Brain microvascular endothelial cell (primary cell): ENCODE measurements around the gene GSC2.

Experiments used
- DNase-seq: peaks from one replicate; pipeline ENCODE4 v3.0.0-alpha.2; 2020
- H3K27ac ChIP-seq: fragments of 250-450 bp; sonication (Bioruptor Pico); 2 replicates; pipeline ENCODE4 v1.5.1; 2020; ENCODE audit warnings: mild to moderate bottlenecking, moderate library complexity
- H3K27me3 ChIP-seq: fragments of 250-450 bp; sonication (Bioruptor Pico); replicated peaks from 2 replicates; pipeline ENCODE4 v1.5.1; 2020; ENCODE audit warnings: mild to moderate bottlenecking
- H3K36me3 ChIP-seq: fragments of 250-450 bp; sonication (Bioruptor Pico); replicated peaks from 2 replicates; pipeline ENCODE4 v1.5.1; 2020; ENCODE audit warnings: mild to moderate bottlenecking
- H3K4me3 ChIP-seq: 2 replicates; pipeline ENCODE4 v1.5.1; 2011; ENCODE audit warnings: low read depth, mild to moderate bottlenecking, control low read depth, low read length, moderate library complexity
- in situ Hi-C: cut with HindIII; loops from 2 replicates; pipeline ENCODE4 v1.10.0; 2017; ENCODE audit warnings: low sequenced_read_pairs, low pct_ligation_motif_present
- TF ChIP-seq, protein P1 (sequence below): IDR thresholded peaks from 2 replicates; pipeline ENCODE4 v1.5.1; 2011; ENCODE audit warnings: low read depth, mild to moderate bottlenecking, moderate library complexity, low read length, control low read depth, inconsistent platforms; ENCODE audit errors: missing control alignments

GSC2 gene

DNA sequence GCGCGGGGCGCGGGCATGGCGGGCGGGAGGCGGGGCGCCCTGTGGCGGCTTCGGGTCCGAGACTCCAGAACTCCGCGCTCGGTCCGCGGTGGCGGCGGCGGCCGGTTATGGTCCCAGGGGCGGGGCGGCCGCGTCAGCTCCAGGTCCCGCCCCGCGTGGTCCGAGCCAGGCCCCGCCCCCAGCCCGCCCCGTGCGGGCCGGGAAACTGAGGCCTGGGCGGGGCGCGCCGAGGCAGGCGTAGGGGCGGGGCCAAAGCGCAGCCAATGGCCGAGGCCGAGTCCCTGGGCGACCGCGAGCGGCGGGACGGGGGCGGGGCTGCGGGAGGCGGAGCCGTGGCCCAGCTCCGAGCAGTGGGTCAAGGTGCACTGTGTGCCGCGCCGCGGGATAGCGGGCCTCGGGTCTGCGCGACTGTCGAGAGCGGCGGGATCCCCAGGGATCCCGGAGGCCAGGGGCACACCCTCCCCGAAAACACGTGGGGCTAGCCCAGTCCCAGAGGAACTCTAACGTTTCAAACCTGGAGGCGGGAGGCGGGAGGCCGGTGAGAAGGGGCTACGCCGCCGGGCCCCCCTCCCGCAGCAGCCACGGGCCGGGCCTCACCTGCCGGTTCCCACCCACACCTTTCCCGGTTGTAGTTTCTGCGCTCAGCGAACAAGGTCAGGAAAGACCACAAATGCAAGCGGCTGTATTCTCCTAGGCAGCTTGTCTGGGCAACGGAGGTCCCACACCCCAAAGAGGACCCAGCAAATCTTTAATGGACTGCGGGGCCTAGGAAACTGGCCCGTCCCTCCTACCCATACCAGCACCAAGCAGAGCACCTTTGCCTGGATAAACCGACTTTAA lies 28.8 kb upstream of the GSC2 start, which contains the start of gene SLC25A1:
TSS of gene SLC25A1 (minus strand) at position 80 of the 840 bp plus-strand sequence. CDS start at position 17, 63 bp downstream.
- Histone ChIP-seq H3K27ac (peak within 1 kb of the TSS; percentile 46), H3K4me3 (peak within 1 kb of the TSS; percentile 71), H3K27me3 (no peaks in the 10 kb centered on the region), H3K36me3 (peaks cover 2% of the 10 kb centered on the region)
- TF ChIP-seq, protein P1, sequence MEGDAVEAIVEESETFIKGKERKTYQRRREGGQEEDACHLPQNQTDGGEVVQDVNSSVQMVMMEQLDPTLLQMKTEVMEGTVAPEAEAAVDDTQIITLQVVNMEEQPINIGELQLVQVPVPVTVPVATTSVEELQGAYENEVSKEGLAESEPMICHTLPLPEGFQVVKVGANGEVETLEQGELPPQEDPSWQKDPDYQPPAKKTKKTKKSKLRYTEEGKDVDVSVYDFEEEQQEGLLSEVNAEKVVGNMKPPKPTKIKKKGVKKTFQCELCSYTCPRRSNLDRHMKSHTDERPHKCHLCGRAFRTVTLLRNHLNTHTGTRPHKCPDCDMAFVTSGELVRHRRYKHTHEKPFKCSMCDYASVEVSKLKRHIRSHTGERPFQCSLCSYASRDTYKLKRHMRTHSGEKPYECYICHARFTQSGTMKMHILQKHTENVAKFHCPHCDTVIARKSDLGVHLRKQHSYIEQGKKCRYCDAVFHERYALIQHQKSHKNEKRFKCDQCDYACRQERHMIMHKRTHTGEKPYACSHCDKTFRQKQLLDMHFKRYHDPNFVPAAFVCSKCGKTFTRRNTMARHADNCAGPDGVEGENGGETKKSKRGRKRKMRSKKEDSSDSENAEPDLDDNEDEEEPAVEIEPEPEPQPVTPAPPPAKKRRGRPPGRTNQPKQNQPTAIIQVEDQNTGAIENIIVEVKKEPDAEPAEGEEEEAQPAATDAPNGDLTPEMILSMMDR = no peak
- in situ Hi-C loops = no loop called here
- DNase-seq = peak; percentile 75

DNA sequence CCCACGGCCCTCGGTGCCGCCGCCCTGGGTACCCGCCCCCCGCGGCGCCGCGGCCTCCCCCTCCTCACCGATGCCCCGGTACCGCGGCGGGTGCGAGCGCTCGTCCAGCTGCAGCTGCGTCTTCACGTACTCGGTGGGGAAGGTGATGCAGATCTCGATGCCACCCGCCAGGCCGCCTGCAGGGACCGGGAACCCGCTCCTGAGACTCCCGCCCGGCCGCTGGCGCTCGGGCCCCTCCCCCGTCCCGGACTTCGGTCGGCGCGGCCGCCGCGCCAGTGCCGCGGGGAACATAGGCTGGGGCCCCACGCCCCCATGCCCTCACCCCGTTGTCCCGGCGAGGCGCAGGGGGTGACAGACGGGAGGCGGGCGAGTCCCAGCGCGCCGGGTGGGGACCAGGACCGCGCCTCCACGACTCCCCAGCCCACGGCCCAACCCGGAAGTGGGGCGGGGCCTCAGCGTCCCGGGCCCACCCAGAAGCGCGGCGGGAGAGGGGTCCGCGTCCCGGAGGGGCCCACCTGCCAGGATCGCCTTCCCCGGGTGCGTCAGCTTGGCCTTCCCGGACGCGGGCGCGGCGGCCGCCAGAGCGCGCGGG lies 28.1 kb upstream of the GSC2 start:
- TF ChIP-seq, protein P1 = no peak
- no peak for DNase-seq
- Histone ChIP-seq H3K4me3 (peak overlapping the region; percentile 71), H3K27ac (peak overlapping the region; percentile 46), H3K36me3 (peaks cover 2% of the 10 kb centered on the region), H3K27me3 (no peaks in the 10 kb centered on the region)
- in situ Hi-C loops = no loop called here

DNA sequence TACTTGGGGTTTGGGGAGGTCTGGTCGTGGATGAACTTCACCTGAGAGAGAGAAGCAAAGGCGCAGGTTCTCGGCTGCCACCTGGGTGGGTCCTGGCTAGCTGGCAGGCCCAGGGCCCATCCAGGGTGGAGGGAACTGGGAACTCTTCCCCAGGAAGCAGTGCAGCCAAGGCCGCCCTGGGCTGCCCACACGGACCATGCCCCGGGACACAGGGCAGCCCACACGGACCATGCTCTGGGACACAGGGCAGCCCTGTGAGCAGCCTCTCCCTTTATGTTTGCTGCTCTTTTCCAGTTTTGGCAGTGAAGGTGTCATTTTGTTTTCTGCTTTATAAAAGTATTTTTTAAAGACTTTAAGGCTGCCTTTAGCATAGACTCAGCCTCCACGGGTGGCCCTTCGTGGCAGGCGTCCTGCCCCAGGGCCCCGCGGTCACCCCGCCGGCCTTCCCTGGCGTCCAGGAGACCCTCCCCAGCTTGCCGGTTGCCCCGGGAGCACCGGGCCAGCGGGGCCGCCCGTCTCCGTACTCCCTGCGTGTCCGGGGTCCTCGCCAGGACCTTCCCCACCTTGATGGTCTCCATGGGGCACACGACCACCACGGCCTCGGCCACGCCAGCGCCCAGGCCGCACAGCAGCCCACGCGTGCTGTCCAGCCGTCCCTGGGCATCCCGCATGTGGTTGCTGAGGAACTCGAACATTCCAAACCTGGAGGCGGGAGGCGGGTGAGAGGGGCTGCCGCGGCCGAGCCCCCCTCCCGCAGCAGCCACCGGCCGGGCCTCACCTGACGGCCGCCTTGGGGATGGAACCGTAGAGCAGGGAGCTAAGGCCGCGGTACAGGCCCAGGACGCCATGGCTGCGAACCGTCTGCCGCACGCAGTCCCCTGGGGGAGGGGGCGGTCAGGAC lies 27.3 kb upstream of the GSC2 start:
- in situ Hi-C loops = no loop called here
- no peak for DNase-seq
- Histone ChIP-seq H3K4me3 (peak overlapping the region; percentile 71), H3K27ac (peak overlapping the region; percentile 46), H3K27me3 (no peaks in the 10 kb centered on the region), H3K36me3 (peaks cover 2% of the 10 kb centered on the region)
- TF ChIP-seq, protein P1 = no peak

DNA sequence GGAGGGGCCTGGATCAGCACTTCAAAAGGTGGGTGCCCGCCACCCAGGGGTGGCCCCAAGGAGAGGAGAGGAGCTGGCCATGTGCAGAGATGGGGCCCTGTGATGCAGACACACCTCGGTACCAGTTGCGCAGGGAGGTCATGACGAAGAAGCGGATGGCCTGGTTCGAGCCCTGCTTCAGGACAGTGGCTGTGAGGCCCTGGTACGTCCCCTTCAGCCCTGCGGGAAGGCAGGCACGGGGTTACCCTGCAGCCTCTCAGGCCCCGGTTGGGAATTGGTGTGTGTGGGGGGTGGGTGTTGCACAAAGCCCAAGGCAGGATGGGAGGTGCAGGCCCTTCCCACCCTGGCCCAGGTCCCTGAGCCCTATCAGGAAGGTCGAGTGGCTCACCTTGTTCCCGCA lies 26.6 kb upstream of the GSC2 start:
- TF ChIP-seq, protein P1 = no peak
- in situ Hi-C loops = no loop called here
- H3K27me3 ChIP-seq = no peaks in the 10 kb centered on the region
- H3K4me3 ChIP-seq = peak overlapping the region; percentile 12
- H3K27ac ChIP-seq = no peak overlapping the region
- H3K36me3 ChIP-seq = peaks cover 2% of the 10 kb centered on the region
- no peak for DNase-seq

DNA sequence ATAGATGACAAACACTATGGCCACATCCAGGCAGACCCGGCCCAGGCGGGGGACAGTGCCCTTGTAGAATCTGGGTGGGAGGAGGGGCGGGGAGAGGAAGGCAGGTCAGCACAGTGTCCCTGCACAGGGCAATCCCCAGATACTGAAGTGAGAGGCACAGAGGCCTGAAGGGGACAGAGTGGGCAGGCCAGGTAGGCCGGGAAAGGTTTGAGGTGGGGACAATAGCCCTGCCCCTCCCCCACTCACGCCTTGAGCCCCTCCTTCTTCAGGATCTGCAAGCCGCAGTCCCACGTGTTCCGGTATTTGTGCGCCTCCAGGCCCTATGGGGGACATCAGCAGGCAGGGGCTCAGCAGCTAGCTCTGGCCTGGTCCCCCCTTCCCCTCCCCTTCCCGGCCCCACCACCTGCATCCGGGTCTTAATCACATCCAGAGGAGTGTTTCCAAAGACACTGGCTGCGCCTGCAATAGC lies 26.1 kb upstream of the GSC2 start:
- peaks cover 2% of the 10 kb centered on the region for H3K36me3 ChIP-seq
- no peak overlapping the region for H3K4me3 ChIP-seq
- DNase-seq = no peak
- H3K27me3 ChIP-seq = no peaks in the 10 kb centered on the region
- H3K27ac ChIP-seq = no peak overlapping the region
- in situ Hi-C loops = no loop called here
- TF ChIP-seq, protein P1 = no peak
